DND-41 (cell line): Measurements from ENCODE around the gene ME3.

Source experiments
- EZH2 ChIP-seq: IDR thresholded peaks from 3 replicates; pipeline ENCODE4 v1.6.1; 2012; ENCODE audit warnings: borderline replicate concordance, low read depth, mild to moderate bottlenecking, moderate library complexity, low read length, inconsistent platforms; ENCODE audit not compliant: severe bottlenecking
- TF ChIP-seq, protein P1 (sequence below): IDR thresholded peaks from 2 replicates; pipeline ENCODE4 v1.5.1; 2012; ENCODE audit warnings: borderline replicate concordance, low read length, moderate library complexity, mild to moderate bottlenecking; ENCODE audit not compliant: poor library complexity, severe bottlenecking; ENCODE audit errors: extremely low read depth

DNA sequence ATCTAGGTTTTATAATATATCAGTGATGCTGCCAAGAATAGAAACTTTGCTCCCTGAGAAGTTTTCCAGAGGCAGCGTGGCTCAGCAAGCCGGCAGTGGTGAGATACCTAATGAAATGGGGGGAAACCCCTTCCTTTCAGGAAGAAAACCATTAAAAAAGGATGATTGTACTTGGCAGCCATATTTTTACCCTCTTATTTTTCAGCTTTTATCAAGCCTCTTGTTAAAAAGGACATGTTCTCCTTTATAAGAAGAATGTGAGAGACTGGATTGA is 9.0 kb upstream of the ME3 start:
- TF ChIP-seq, protein P1, sequence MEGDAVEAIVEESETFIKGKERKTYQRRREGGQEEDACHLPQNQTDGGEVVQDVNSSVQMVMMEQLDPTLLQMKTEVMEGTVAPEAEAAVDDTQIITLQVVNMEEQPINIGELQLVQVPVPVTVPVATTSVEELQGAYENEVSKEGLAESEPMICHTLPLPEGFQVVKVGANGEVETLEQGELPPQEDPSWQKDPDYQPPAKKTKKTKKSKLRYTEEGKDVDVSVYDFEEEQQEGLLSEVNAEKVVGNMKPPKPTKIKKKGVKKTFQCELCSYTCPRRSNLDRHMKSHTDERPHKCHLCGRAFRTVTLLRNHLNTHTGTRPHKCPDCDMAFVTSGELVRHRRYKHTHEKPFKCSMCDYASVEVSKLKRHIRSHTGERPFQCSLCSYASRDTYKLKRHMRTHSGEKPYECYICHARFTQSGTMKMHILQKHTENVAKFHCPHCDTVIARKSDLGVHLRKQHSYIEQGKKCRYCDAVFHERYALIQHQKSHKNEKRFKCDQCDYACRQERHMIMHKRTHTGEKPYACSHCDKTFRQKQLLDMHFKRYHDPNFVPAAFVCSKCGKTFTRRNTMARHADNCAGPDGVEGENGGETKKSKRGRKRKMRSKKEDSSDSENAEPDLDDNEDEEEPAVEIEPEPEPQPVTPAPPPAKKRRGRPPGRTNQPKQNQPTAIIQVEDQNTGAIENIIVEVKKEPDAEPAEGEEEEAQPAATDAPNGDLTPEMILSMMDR = no peak
- TF ChIP-seq EZH2 = no peak
